T follicular helper cell (primary cell): ENCODE results near the gene ABHD12.
"Not testable (repeated sequence)": the region's sequence is repeated elsewhere in the genome, so short reads cannot be mapped to it uniquely, and the experiment has no call there.

Source experiments
- DNase-seq: peaks from one replicate; pipeline ENCODE4 v3.0.0-alpha.2; 2020; ENCODE audit warnings: low read depth
- total RNA-seq, 2 experiments: gene quantifications; one replicate each; lab custom pipeline; 2026; lab: John Stamatoyannopoulos, UW

Gene ABHD12
- 18.1 to 27.6 reads per million in 2 experiments for total RNA-seq

DNA sequence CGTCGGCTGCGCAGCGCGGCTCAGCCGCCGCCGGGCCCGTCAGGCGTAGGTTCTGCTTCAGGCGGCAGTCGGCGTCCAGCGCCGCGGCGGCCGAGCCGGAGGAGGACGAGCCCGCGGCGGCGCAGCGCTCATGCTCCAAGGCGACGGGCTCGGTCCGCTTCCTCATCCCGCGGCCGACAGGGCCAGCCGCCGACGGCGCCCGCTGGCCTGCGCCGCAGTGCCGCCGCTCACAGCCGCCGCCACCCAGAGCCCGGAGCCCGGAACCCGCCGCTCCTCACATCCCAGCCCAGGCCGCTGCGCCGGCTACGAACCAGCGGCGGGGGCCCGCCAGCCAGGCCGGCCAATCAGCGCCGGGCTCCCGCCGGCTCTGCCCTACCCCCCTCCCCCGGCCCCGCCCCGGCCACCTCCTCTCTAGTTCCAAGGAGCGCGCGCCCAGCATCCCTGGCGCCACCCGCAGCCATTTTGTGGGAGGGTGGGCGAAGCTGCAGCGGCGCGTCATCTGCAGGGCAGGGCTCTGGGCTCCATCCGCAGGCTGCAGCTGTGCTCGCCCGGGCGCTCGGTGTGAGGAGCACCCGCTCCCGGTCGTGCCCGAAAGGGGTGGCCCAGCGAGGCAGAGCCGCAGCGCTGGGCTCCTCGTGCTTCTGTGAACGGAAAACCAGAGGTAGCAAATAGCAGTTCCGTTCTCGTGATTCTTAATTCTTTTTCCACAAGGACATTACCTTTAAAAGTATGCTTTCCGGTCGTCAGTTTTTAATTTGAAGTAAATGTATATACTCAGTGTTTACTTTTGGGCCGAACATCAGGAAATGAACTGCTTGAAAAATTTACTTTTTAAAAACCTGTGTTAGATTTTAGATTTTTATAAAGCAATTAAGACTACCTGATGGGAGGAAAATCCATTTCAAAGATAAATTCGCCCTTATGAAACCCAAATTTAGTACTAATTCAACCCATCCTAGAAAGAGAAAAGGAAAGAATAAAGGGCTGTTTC, at the start of gene ABHD12:
TSS of gene ABHD12 (minus strand) at position 298 of the 991 bp plus-strand sequence. CDS start at position 166, 132 bp downstream.
- peak; percentile 93 for DNase-seq

DNA sequence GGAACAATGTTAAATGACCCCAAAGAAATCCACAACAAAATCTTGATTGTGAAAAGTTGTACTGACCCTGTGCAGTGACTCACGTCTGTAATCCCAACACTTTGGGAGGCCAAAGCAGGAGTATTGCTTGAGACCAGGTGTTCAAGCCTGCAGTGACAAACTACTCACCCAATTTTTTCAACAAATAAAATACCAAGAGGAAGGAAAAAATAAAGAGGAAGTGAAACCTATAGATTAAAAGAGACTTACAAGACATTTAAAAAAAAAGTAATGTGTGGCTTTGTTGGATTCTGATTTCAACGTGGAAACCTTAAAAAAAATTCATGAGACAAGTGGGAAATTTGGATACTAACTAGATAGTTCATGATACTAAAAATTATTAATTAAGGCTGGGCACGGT, 48.7 kb upstream of the ABHD12 start:
- DNase-seq, result no peak

DNA sequence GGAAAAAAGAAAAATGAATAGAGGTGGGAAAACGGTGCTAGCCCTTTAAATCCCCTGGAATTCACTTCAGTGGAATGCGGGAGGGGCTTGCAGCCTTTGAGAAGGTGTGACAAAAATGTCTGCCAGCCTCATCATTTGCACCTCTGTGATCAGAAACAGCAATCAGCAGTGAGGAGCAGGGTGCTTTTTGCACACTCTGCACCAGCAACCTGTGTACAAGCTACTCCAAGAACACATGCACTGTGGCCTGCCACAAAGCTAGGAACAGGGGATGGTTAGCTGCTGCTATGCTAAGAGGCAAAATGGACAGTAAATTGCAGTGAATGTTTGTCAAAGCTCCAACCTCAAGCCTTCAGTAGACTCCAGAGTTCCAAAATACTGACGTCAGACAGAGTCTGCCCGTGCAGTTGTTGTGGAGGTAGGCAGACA, 46.5 kb upstream of the ABHD12 start:
- DNase-seq, result no peak

DNA sequence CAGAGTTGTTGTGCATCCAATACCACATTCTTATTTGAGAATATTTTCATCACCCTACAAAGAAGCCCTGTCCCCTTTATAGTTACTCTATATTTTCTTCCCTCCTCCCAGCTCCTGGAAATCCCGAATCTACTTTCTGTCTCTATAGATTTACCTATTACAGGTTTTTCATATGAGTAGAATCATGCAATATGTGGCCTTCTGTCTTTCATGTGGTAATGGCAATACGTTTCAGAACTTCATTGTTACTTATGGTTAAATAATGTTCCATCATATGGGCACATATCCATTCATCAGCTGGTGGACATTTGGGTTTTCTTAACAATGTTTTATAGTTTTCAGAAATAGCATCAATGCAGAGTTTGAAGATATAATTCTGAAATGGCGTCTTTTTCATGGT, 33.9 kb upstream of the ABHD12 start:
- no peak for DNase-seq

DNA sequence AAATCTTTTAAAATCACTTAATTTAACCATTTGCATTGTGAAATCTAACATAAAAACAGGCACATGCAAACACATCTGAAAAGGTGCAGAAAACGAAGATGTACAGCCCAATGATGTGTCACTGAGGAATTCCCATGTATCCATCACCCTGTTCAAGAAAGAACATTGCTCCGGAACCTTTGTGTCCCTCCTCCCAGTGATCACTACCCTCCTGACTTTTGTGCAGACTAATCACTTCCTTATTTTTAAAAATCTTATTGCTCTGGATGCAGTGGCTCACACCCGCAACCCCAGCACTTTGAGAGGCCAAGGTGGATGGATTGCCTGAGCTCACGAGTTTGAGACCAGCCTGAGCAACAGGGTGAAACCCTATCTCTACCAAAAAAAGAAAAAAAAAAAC, 31.4 kb upstream of the ABHD12 start:
- no peak for DNase-seq

DNA sequence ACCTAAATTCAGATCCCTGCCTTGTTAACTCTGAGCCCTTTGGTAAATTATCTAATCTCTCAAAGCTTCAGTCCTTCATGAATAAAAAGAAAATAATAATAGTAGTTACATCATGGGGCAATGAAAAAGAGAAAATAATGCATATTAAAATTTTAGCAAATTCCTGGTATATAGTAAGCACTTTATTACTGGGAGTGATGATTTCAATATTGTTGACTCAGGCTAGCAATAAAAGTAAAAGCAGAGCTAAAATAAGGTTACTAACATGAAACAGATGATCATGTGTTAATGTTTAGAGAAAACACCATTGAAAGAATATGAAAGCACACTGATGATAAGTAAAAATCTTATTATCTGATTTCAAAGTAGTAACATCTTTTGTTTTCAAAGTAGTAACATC, 30.5 kb upstream of the ABHD12 start:
- DNase-seq, result no peak

DNA sequence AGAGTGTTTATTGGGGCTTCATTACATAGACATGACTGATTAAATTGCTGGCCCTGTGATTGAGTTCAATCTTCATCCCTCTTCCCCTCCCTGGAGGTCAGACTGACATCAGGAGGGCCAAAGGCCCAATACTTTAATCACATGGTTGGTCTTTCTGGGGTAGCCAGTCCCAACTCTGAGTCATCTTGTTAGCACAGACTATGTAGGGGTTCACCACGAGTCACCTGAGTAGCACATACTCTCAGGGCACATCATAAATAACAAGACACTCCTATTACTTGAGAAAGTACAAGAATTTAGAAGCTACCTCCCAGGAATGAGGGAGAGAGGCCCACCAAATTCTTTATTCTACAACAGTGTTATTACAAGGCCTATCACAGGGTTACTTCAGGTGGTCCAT, 28.1 kb upstream of the ABHD12 start:
- no peak for DNase-seq

DNA sequence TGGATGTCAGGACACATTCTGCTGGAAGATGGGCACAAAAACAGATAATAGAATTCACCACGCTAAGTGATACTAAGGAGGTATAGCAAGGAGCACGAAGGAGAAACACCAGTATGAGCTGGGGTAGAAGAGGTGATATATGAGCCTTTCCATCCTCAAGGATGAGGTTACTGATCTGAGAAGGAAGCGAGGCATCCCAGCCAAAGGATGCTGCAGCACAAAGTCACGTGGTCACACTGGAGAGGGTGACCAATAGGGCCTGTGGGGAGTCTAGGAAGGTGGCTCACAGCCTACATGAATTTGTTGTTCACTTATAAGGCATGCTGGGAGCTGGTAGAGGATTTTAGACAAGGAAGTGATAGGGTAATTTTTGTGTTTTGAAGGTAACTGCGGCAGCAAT, 18.3 kb upstream of the ABHD12 start:
- no peak for DNase-seq

DNA sequence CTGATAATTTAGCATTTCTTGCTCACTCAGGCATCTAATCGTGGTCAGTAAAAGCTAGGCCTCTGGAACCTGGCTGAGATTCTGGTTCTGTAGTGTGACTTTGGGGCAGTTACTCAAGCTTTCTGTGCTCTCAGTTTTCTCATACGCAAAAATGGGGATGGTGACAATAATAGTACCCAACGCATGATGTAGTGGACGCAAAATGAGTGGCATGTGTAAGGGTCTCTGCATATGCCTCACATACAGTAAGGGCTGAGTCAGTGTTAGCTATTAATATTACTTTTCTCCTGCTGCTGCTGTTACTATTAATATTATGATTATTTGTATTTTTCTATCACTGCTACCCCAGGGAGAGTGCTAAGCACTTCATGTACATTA, 17.5 kb upstream of the ABHD12 start:
- DNase-seq, result no peak

DNA sequence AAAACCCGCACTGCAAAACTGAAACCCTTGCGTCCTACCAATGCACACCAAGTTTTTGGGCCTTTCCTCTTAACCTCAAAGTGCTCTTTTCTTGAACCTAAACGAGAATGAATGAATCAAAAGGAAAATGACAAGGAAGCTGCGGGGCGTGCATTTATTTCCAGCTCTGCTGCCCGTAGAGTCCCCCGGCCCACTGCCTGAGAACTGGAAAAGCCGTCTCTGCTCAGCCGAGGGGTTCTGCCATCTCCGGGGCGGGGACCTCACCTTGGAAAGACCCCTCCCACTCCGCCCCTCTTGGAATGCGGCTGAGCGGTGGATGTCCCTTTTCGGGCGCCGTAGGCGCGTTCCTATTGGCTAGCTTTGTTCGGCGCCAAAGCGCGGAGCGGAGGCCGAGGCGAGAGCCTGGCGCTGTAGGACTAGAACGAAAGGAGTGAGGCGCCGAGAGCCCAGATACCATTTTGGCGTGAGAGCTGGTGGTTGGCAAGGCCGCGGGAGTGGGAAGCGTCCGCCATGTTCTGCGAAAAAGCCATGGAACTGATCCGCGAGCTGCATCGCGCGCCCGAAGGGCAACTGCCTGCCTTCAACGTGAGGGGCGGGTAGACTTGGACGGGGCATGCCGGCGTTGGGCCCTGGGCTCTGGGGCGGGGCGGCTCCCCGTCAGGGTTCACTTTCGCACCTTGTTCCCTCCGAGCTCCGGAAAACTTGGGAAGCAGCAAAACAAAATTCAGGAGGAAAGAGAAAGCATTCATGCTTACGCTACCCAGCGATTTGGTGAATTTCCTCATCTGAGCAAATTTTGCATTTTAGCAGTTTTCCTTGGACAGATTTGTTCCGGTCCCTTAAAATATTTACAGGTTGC, 16.9 kb upstream of the ABHD12 start, which contains the start of gene GINS1:
TSS of gene GINS1 (plus strand) at position 363 of the 859 bp plus-strand sequence. CDS start at position 511, 148 bp downstream.
- DNase-seq, result peak; percentile 52

DNA sequence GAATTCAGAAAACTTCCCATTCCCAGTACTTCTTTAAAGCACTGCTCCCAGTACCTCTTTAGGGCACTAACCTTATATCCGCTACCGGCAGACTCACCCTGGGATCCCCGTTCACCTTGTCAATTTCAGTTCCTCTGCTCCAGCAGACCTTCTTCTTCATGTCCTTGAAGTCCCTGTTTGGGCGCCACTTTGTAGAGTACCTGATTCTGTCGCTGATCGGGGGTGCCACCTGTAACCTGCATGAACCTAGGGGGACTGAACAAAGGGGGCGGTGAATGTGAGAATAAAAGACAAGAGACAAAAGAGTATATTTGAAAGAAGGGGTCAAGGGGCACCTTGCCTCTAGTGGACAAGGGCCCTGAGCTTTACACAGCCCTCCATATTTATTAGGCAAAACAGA, 11.9 kb upstream of the ABHD12 start:
- DNase-seq, result no peak

DNA sequence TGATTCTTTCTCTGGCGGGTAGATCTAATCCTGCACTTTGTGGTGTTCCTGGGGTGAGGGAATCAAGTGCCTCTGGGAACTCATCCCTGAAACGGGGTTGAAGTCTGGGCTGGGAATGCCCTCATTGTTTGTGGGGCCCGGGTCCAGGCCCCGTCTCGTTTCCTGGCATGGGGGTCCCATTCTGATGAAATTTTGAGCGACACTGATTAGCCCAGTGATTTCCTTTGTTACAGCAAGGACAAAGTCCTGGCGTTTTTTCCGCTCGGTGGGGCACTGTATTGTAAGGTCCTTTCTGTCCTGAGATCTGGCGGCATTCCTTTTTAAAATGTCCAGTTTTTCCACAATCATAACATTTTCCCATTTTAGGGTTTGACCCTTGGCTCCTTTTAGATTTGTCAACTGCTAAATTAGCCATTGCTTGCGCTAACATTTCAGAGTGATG, 9.7 kb upstream of the ABHD12 start:
- not testable (repeated sequence) for DNase-seq

DNA sequence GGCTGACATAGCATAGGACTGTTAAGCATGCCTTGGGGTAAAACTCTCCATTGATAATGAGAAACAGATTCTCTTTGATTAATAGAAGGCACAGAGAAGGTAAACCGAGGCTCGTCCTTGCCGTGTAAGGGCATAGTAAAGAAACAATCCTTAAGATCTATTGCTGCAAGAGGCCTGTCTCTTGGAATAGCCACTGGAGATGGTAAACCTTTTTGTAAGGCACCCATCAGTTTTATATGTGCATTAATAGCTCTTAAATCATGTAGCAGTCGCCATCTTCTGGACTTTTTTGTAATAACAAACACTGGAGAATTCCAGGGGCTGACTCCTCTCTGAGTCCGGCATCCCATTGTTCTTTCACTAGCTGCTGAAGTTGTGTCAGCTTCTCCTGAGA, 8.4 kb upstream of the ABHD12 start:
- DNase-seq, result no peak

DNA sequence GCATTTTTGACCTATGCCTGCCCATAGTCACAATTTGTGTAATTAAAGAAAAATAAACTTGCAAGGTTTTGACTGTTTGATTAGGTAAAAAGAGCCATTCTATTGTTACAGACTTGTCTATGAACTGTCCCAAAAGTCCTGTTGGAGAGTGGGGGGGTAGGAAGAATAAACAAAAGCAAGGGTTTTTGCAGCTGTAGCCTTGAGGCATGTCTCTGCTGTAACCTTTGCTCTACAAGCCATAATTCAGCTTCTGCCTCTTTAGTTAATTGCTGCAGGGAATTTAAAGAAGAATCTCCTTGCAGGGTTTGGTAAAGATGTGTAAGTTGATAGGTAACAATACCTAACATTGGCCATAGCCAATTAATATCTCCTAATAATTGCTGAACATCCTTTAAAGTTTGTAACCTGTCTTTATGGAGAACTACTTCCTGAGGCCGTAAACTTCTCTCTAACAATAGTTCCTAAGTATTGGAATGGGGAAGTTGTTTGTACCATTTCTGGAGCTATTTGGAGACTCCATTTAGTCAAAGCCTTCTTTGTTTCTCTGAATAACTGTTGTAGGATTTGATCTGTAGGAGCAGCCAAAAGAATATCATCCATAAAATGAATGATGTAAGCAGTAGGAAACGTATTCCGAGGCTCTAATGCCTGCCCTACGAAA, 7.9 kb upstream of the ABHD12 start:
- DNase-seq, result no peak

DNA sequence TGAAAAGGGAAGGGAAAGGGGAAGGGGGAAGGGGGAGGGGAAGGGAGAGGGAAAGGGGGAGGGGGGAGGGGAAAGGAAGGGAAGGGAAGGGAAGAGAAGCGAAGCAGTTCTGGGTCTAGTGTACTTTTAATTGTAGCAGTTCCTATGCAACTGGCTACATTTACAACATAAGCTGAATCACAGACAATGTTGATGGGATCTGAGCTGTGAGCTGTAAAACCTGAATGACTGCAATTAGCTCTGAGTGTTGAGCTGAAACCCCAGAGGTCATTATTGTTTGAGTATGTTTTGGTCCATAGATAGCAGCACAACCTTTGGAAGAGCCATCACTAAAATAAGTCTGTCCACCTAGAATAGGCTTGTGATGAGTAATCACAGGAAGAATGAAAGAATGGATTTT, 7.2 kb upstream of the ABHD12 start:
- DNase-seq, result no peak

DNA sequence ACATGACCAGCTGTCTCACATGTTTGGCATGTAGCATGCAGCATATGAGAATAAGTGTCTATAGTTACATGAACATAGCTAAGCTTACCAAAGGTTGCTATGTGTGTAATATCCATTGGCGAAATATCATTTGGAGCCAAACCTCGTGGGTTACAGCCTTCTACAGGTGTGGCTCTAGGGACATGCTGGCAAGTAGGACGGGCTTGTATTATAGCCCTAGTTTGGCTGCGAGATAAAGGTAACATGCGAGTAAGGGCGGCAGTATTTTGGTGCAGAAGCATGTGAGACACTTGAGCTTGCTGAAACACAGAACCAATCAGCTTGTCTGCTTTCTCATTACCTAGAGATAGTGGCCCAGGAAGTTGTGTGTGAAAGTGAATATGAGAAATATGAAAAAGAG, 6.5 kb upstream of the ABHD12 start:
- no peak for DNase-seq

DNA sequence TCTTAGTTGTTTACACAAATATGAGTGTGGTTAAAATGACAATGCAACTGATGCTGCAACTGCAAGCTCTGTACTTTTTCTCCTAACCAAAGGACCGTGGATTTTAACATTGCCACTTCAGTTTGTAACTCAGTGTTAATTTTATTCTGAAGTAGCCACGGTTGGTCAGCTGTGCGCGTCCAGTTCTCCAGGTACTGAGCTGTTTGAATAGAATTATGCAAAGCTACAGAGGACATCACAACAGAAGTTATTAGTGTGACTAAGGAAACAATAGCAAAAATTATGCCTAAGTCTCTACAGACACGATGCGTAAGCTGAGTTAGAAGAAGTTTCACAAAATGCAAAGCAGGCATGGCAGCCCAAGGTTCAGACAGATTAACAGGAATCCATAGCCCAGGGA, 4.4 kb upstream of the ABHD12 start:
- no peak for DNase-seq

DNA sequence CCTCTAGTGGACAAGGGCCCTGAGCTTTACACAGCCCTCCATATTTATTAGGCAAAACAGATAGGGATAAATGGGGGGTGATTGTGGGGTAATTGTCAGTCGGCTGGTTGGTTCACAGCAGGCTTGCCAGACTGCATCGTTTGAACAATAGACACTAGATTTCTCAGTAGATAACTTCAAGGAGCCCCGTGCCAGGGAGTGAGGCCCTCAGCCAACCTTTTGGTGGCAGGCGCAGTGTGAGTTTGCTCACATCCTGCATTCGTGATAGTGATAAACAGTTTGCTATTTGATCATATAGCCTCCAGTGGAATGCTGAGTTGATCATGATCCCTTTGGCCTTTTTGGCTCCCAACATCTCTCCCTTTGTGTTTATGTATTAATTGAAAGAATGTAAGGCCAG, 3.6 kb upstream of the ABHD12 start:
- DNase-seq, result no peak

DNA sequence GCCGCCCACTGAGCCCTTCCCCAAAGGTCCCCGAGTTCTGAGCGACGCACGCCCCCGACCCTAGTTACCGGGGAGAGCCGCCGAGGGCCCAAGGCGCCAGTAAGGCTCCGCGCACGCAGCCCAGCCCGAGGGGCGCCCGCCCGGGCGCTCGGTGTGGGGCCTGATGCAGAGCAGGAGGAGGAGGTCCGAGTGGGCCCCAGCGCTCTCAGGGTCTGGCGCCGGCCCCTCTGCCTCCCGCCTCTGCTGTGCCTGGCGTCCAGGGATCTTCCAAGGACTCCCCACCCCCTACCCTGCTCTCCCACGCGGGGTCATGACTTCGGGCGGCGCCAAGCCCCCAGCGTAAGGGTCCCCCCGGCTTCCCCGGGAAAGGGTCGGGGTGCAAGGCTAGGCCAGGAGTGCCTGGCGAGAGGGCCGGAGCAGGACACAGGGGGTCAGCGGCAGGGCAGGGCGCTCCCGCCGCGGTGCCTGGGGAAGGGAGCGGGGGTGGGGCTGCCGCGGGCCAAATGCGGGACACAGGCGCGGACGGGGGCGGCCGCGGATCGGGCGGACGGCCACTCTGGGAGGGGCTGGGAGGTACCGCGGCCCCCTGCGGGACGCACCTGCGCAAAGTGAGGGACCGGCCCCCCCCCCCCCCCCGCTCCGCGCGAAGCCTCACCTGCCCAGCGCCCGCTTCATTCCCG, 637 bp downstream of the ABHD12 start:
- DNase-seq, result no peak

DNA sequence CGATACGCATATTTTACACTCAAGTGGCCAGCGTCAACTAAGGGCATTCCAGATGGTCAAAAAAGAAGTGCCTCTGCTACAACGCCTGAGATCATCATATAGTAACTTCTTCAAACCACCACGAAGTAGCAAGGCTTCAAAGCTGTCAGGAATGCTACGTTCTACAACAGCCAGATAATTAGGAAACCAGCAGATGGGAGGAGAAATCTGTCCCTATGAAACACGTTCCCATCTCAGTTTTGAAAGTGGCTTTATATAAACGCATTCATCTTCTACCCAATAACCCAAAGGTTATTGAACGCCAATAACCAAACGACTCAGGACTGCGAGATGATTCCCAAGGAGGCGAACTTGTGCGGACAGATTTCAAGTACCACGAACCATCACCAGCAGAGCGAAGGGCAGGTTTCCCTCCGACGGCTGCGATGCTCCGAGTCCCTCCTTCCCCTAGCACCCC, 1.2 kb downstream of the ABHD12 start:
- DNase-seq, result no peak

DNA sequence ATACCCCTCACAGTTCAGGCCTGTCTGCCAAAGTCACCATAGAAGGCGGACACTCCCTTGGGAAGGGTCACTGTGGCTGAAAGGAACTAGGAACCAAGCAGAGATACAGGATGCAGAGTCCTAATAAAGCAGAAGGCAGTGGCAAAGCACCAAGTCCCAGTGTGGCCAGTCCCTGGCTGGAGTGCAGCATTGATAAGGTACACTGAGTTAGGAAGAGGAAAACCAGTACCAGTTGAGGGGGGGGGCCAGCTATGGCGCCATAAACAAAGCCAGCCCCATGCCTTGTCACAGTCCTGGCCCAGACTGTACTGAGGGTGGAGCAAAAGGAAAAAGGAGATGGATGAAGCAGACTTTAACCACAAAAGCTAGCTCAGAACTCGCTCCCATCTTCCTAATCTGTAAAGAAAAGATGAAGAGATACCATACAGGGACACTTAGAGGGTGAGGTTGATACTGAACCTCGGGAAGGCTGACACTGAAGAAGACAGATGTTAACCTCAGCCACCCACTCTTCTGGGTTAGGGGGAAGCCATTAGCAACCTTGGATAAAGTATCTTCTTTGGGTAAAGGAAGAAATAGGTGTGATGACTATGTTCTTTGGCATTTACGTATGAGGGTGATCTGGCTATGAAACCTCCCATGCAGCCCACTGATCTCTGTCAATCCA, 7.8 kb downstream of the ABHD12 start:
- no peak for DNase-seq
